Stimulated activated CD4-positive, alpha-beta T cell treated with anti-CD3 and anti-CD28 coated beads, Interleukin-2, amount 100 ng/mL, for 48 hours (primary cell): ENCODE data around the gene SLC25A2.

Experiments
- DNase-seq, 2 donors: peaks; one replicate each; pipeline ENCODE4 v3.0.0-alpha.2; 2020

The SLC25A2 gene

GRCh38 chr5:141306630-141307029 is 2.8 kb upstream of the SLC25A2 start:
- no peak for DNase-seq

- DNase-seq: no peak
These were observed 5.5 kb downstream of the SLC25A2 start for GRCh38 chr5:141298376-141298775.

GRCh38 chr5:141272906-141273305 is 30.9 kb downstream of the SLC25A2 start:
- DNase-seq: no peak

GRCh38 chr5:141269195-141269594 is 34.7 kb downstream of the SLC25A2 start:
- DNase-seq: no peak

- DNase-seq: no peak
These were observed 42.7 kb downstream of the SLC25A2 start for GRCh38 chr5:141261238-141261546.

GRCh38 chr5:141260458-141261237 is 43.2 kb downstream of the SLC25A2 start:
- DNase-seq: no peak

- no peak for DNase-seq
These were observed 44.9 kb downstream of the SLC25A2 start for GRCh38 chr5:141258948-141259347.

- no peak for DNase-seq
These were observed 45.4 kb downstream of the SLC25A2 start for GRCh38 chr5:141258464-141258863.
